H9 (cell line): Measurements from ENCODE around the gene DNAH1. TPM values are rescaled to one million over a fixed set of nuclear protein-coding genes. Genes with fewer than 3 reads are reported as not detected.

Experiments used
- DNase-seq: peaks from one replicate; pipeline ENCODE4 v3.0.0-alpha.2; 2017
- H2AFZ ChIP-seq: one replicate; pipeline ENCODE4 v1.6.1; 2013; ENCODE audit warnings: mild to moderate bottlenecking, low read length, control low read depth, moderate library complexity
- H2AK5ac ChIP-seq: 2 replicates; pipeline ENCODE4 v1.6.1; 2013; ENCODE audit warnings: low read length, control low read depth, mixed read lengths; ENCODE audit not compliant: insufficient read length
- H2BK120ac ChIP-seq: one replicate; pipeline ENCODE4 v1.6.1; 2013; ENCODE audit warnings: low read depth, mild to moderate bottlenecking, low read length, control low read depth, inconsistent platforms; ENCODE audit not compliant: poor library complexity, severe bottlenecking
- H2BK12ac ChIP-seq: 2 replicates; pipeline ENCODE4 v1.6.1; 2013; ENCODE audit warnings: low read length, control low read depth, mixed read lengths, low read depth; ENCODE audit not compliant: insufficient read length
- H2BK15ac ChIP-seq: 2 replicates; pipeline ENCODE4 v1.6.1; 2013; ENCODE audit warnings: low read depth, low read length, control low read depth
- H2BK20ac ChIP-seq: one replicate; pipeline ENCODE4 v1.6.1; 2013; ENCODE audit warnings: low read depth, mild to moderate bottlenecking, low read length, control low read depth, inconsistent platforms; ENCODE audit not compliant: poor library complexity, severe bottlenecking
- H2BK5ac ChIP-seq: 2 replicates; pipeline ENCODE4 v1.6.1; 2013; ENCODE audit warnings: low read length, control low read depth, mixed read lengths; ENCODE audit not compliant: insufficient read length
- H3K14ac ChIP-seq: 2 replicates; pipeline ENCODE4 v1.6.1; 2013; ENCODE audit warnings: low read length, control low read depth; ENCODE audit not compliant: insufficient read depth
- H3K18ac ChIP-seq: 2 replicates; pipeline ENCODE4 v1.6.1; 2013; ENCODE audit warnings: low read depth, mild to moderate bottlenecking, mixed read lengths, low read length, control low read depth; ENCODE audit not compliant: insufficient read length
- H3K23ac ChIP-seq: 2 replicates; pipeline ENCODE4 v1.6.1; 2013; ENCODE audit warnings: low read length, control low read depth, mixed read lengths, low read depth; ENCODE audit not compliant: insufficient read length
- H3K23me2 ChIP-seq: 2 replicates; pipeline ENCODE4 v1.6.1; 2013; ENCODE audit warnings: low read depth, mild to moderate bottlenecking, mixed read lengths, low read length, control low read depth; ENCODE audit not compliant: insufficient read length, poor library complexity, severe bottlenecking
- H3K27ac ChIP-seq: 2 replicates; pipeline ENCODE4 v1.5.1; 2013; ENCODE audit warnings: low read length, control low read depth, mixed read lengths, low read depth; ENCODE audit not compliant: insufficient read length
- H3K27me3 ChIP-seq: 2 replicates; pipeline ENCODE4 v1.6.1; 2013; ENCODE audit warnings: low read length, control low read depth, inconsistent platforms; ENCODE audit not compliant: insufficient read depth
- H3K4ac ChIP-seq: 2 replicates; pipeline ENCODE4 v1.6.1; 2013; ENCODE audit warnings: low read depth, mild to moderate bottlenecking, control low read depth, inconsistent platforms, low read length, moderate library complexity
- H3K4me1 ChIP-seq: 2 replicates; pipeline ENCODE4 v1.6.1; 2013; ENCODE audit warnings: low read length, control low read depth, inconsistent platforms; ENCODE audit not compliant: insufficient read depth
- H3K4me2 ChIP-seq: 2 replicates; pipeline ENCODE4 v1.6.1; 2013; ENCODE audit warnings: low read length, control low read depth, mixed read lengths; ENCODE audit not compliant: insufficient read length, insufficient read depth
- H3K56ac ChIP-seq: 2 replicates; pipeline ENCODE4 v1.6.1; 2013; ENCODE audit warnings: low read depth, mild to moderate bottlenecking, mixed read lengths, low read length, control low read depth; ENCODE audit not compliant: insufficient read length
- H3K79me1 ChIP-seq: 2 replicates; pipeline ENCODE4 v1.6.1; 2013; ENCODE audit warnings: low read depth, mild to moderate bottlenecking, moderate library complexity, low read length, control low read depth, inconsistent platforms; ENCODE audit not compliant: insufficient read depth, poor library complexity, severe bottlenecking
- H3K79me2 ChIP-seq: 2 replicates; pipeline ENCODE4 v1.6.1; 2013; ENCODE audit warnings: low read length, control low read depth, inconsistent platforms; ENCODE audit not compliant: insufficient read depth
- H3K9ac ChIP-seq: 2 replicates; pipeline ENCODE4 v1.6.1; 2013; ENCODE audit warnings: low read length, control low read depth, mixed read lengths; ENCODE audit not compliant: insufficient read length; ENCODE audit errors: extremely low read depth
- H3K9me3 ChIP-seq: one replicate; pipeline ENCODE4 v1.6.1; 2013; ENCODE audit warnings: low read depth, low read length, inconsistent platforms; ENCODE audit not compliant: control insufficient read depth
- H3T11ph ChIP-seq: one replicate; pipeline ENCODE4 v1.6.1; 2013; ENCODE audit warnings: mild to moderate bottlenecking, low read length, control low read depth, inconsistent platforms
- H4K20me1 ChIP-seq: one replicate; pipeline ENCODE4 v1.6.1; 2013; ENCODE audit not compliant: control insufficient read depth, insufficient read length, insufficient read depth
- H4K5ac ChIP-seq: 2 replicates; pipeline ENCODE4 v1.6.1; 2013; ENCODE audit warnings: low read depth, mild to moderate bottlenecking, mixed read lengths, low read length, control low read depth; ENCODE audit not compliant: insufficient read length
- H4K8ac ChIP-seq: replicated peaks from 2 replicates; pipeline ENCODE4 v1.6.1; 2013; ENCODE audit warnings: low read length, control low read depth, mixed read lengths, low read depth; ENCODE audit not compliant: insufficient read length
- H4K91ac ChIP-seq: 2 replicates; pipeline ENCODE4 v1.6.1; 2013; ENCODE audit warnings: low read depth, mild to moderate bottlenecking, moderate library complexity, mixed read lengths, low read length, control low read depth; ENCODE audit not compliant: insufficient read length
- H3K27ac Mint-ChIP-seq, 3 experiments: 2 replicates in 2 of 3; 3 replicates in 1 of 3; pipeline ENCODE4 v1.8.0; 2020 to 2021; ENCODE audit warnings: mixed read lengths in 3 of 3, mild to moderate bottlenecking in 1 of 3, moderate library complexity in 1 of 3
- H3K27me3 Mint-ChIP-seq: 2 replicates; pipeline ENCODE4 v1.8.0; 2021; ENCODE audit warnings: low read depth, mild to moderate bottlenecking, moderate library complexity, mixed read lengths
- H3K36me3 Mint-ChIP-seq, 3 experiments: 2 replicates in 2 of 3; 3 replicates in 1 of 3; pipeline ENCODE4 v1.8.0; 2020 to 2021; ENCODE audit warnings: low read depth in 3 of 3, mixed read lengths in 3 of 3; ENCODE audit not compliant: insufficient read depth in 1 of 3
- H3K4me1 Mint-ChIP-seq, 2 experiments: 2 replicates each; pipeline ENCODE4 v1.8.0; 2020; ENCODE audit warnings: mixed read lengths in 2 of 2
- H3K4me3 Mint-ChIP-seq, 2 experiments: 2 replicates in 1 of 2; 3 replicates in 1 of 2; pipeline ENCODE4 v1.8.0; 2020 to 2021; ENCODE audit warnings: mild to moderate bottlenecking in 2 of 2, mixed read lengths in 2 of 2, moderate library complexity in 1 of 2
- H3K9me3 Mint-ChIP-seq, 2 experiments: 2 replicates in 1 of 2; 3 replicates in 1 of 2; pipeline ENCODE4 v1.8.0; 2020; ENCODE audit warnings: mild to moderate bottlenecking in 2 of 2, mixed read lengths in 2 of 2, moderate library complexity in 1 of 2
- CTCF ChIP-seq: fragments of 200-600 bp; sonication (generic); conservative IDR thresholded peaks from 3 replicates; pipeline ENCODE4 v1.8.0; 2021; ENCODE audit warnings: antibody characterized with exemption, mild to moderate bottlenecking
- WGBS: extraction: QIAGEN DNeasy Blood & Tissue Kit; methylation state at CpG from one replicate; pipeline ENCODE4 v1.1.7; 2013; ENCODE audit warnings: missing lambda C conversion rate, low lambda C conversion rate, mixed read lengths; ENCODE audit not compliant: insufficient read length; ENCODE audit errors: extremely low coverage; 5-methylcytosine and 5-hydroxymethylcytosine counted together
- total RNA-seq: library from RNA; stranded (reverse); gene quantifications from 2 replicates; pipeline ENCODE4 v1.2.1, GENCODE V29; 2021

The DNAH1 gene
- total RNA-seq, 1 experiment from 2014 or later = 2.0 TPM

- Histone ChIP-seq H3K27me3 (no peaks in the 10 kb centered on the region), H3K4ac (no peak overlapping the region), H4K20me1 (no peaks in the 10 kb centered on the region), H2BK12ac (no peak overlapping the region), H2AFZ (no peak overlapping the region), H3K23me2 (no peaks in the 10 kb centered on the region), H3K79me1 (no peaks in the 10 kb centered on the region), H2BK5ac (no peak overlapping the region), H3K4me1 (no peaks in the 10 kb centered on the region), H3K9me3 (no peaks in the 10 kb centered on the region), H2AK5ac (no peak overlapping the region), H3K27ac (no peak overlapping the region), H4K8ac (no peak overlapping the region), H3K9ac (no peak overlapping the region), H3K14ac (0 out of 2 replicates have a peak overlapping the region, but pooled peaks have one; percentile 54), H2BK20ac (no peak overlapping the region), H3K4me2 (no peak overlapping the region), H2BK15ac (no peak overlapping the region), H3K18ac (no peak overlapping the region), H4K5ac (no peak overlapping the region), H3K56ac (no peak overlapping the region), H3K79me2 (no peaks in the 10 kb centered on the region), H2BK120ac (no peak overlapping the region), H3K23ac (no peak overlapping the region), H4K91ac (no peak overlapping the region), H3T11ph (no peak overlapping the region)
- peaks cover 21% of the 10 kb centered on the region for H3K27me3 Mint-ChIP-seq
- H3K36me3 Mint-ChIP-seq = no peaks in the 10 kb centered on the region
- no peak for DNase-seq
- H3K9me3 Mint-ChIP-seq = no peaks in the 10 kb centered on the region
- no peak overlapping the region for H3K4me3 Mint-ChIP-seq
- no peaks in the 10 kb centered on the region; a peak in 1 of 4 replicates for H3K4me1 Mint-ChIP-seq
- WGBS = no CpG with 5 or more reads among the region's 11 CpGs
- H3K27ac Mint-ChIP-seq = peak overlapping the region in 1 of 3 experiments; percentile 77; a peak in 2 of 7 replicates
- no peak for TF ChIP-seq CTCF
These were observed 7.6 kb downstream of the DNAH1 start for GRCh38 chr3:52323526-52324295.
